GM12891 (cell line): ENCODE measurements around the gene U2SURP.

Source experiments
- PAX5 ChIP-seq: IDR thresholded peaks from 2 replicates; pipeline ENCODE4 v1.6.1; 2011; ENCODE audit warnings: low read length, moderate library complexity, mild to moderate bottlenecking; ENCODE audit not compliant: insufficient read depth, severe bottlenecking
- POLR2A ChIP-seq: IDR thresholded peaks from 2 replicates; pipeline ENCODE4 v1.6.1; 2011; ENCODE audit warnings: low read depth, low read length, control low read depth
- POLR2AphosphoS5 ChIP-seq: IDR thresholded peaks from 2 replicates; pipeline ENCODE4 v1.6.1; 2011; ENCODE audit warnings: low read depth, low read length, control low read depth
- SPI1 ChIP-seq: IDR thresholded peaks from 2 replicates; pipeline ENCODE4 v1.6.1; 2011; ENCODE audit warnings: low read depth, low read length, control low read depth
- TAF1 ChIP-seq: IDR thresholded peaks from 2 replicates; pipeline ENCODE4 v1.6.1; 2011; ENCODE audit warnings: low read depth, low read length, control low read depth

DNA sequence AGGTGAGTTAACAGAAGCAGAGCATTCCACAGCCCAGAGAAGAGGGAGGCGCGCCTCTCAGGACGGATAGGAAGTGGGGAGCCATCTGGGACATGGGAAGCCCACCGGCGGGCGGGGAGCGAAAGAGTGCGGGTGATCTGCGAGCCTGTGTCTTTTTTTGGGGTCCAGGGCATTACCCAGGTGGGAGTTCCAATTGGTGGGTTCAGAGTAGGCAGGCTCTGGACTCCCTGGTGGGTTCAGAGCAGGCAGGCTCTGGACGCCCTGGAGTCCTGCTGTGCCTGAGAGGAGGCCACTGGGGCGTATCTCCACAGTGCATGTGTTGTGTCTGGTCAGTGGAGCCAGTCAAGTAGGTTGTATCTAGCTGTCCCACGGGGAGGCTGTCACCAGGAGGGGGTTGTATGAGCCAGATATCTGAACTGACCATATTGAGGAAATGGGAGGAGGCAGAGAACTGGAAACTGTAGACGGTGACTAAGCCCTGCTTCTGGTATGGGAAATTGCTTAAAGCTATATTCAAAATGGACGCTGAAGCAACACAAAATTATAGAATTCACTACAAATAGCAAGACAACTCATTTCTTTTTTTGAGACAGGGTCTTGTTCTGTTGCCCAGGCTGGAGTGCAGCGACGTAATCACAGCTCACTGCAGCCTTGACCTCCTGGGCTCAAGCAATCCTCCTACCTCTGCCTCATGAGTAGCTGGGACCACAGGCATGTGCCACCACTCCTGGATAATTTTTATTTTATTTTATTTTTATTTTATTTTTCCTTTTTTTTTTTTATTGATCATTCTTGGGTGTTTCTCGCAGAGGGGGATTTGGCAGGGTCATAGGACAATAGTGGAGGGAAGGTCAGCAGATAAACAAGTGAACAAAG lies 83.7 kb downstream of the U2SURP start:
- TF ChIP-seq POLR2AphosphoS5 (no peak), PAX5 (peak; percentile 21), POLR2A (no peak), SPI1 (peak; percentile 77), TAF1 (no peak)
